PC-3 (cell line): ENCODE results near the gene CAMK2B. TPM values are rescaled to one million over a fixed set of nuclear protein-coding genes. Genes with fewer than 3 reads are reported as not detected.

Experiments used
- ATAC-seq: fragments of 200-7000 bp; cut with Tn5 transposase; 2 replicates; pipeline ENCODE4 v1.9.1; 2020; ENCODE audit warnings: mild to moderate bottlenecking, moderate library complexity
- BruUV-seq: library from RNA; stranded (reverse); fragments of 400-500 nt; replicated peaks from 2 replicates; lab custom pipeline; 2021; lab: Mats Ljungman, UMichigan
- CTCF ChIA-PET: fragments of 300-600 bp; sonication (Branson Sonifier 250); formaldehyde crosslinking; loops from one replicate; lab custom pipeline; 2022; ENCODE audit warnings: antibody characterized with exemption; lab: Charles Lee
- POLR2A ChIA-PET: fragments of 300-600 bp; sonication (Branson Sonifier 250); formaldehyde crosslinking; loops from one replicate; lab custom pipeline; 2022; ENCODE audit warnings: antibody characterized with exemption; ENCODE audit not compliant: unreplicated experiment; lab: Charles Lee
- DNase-seq: peaks from one replicate; pipeline ENCODE4 v3.0.0-alpha.2; 2015
- H2AFZ ChIP-seq: fragments of 300-600 bp; sonication (generic); 2 replicates; pipeline ENCODE4 v1.6.0; 2016; ENCODE audit warnings: antibody characterized with exemption, low read length
- H3F3A ChIP-seq: fragments of 300-600 bp; sonication (generic); one replicate; pipeline ENCODE4 v1.6.0; 2017; ENCODE audit warnings: antibody characterized with exemption, low read length, control low read depth, mild to moderate bottlenecking; ENCODE audit not compliant: unreplicated experiment
- H3K27ac ChIP-seq: fragments of 300-600 bp; sonication (generic); 2 replicates; pipeline ENCODE4 v1.5.1; 2016; ENCODE audit warnings: mild to moderate bottlenecking, low read length
- H3K27me3 ChIP-seq: fragments of 300-600 bp; sonication (generic); 2 replicates; pipeline ENCODE4 v1.6.1; 2016; ENCODE audit warnings: low read length, mixed read lengths
- H3K36me3 ChIP-seq: fragments of 300-600 bp; sonication (generic); 2 replicates; pipeline ENCODE4 v1.6.1; 2016; ENCODE audit warnings: low read depth, mixed run types, low read length, mixed read lengths
- H3K4me1 ChIP-seq: fragments of 300-600 bp; sonication (generic); 2 replicates; pipeline ENCODE4 v1.5.1; 2016; ENCODE audit warnings: low read length; ENCODE audit not compliant: insufficient read depth
- H3K4me2 ChIP-seq: fragments of 300-600 bp; sonication (generic); 2 replicates; pipeline ENCODE4 v1.6.0; 2016; ENCODE audit warnings: low read length
- H3K4me3 ChIP-seq: fragments of 300-600 bp; sonication (generic); 2 replicates; pipeline ENCODE4 v1.5.1; 2016; ENCODE audit warnings: mild to moderate bottlenecking, low read length, mixed read lengths
- H3K79me2 ChIP-seq: fragments of 300-600 bp; sonication (generic); 2 replicates; pipeline ENCODE4 v1.6.1; 2017; ENCODE audit warnings: low read length, mixed read lengths
- H3K9ac ChIP-seq: fragments of 300-600 bp; sonication (generic); 2 replicates; pipeline ENCODE4 v1.6.0; 2016; ENCODE audit warnings: mild to moderate bottlenecking, low read length
- H3K9me2 ChIP-seq: fragments of 300-600 bp; sonication (generic); replicated peaks from 2 replicates; pipeline ENCODE4 v1.6.1; 2016; ENCODE audit warnings: mixed run types, low read length, mixed read lengths
- H3K9me3 ChIP-seq: fragments of 300-600 bp; sonication (generic); 2 replicates; pipeline ENCODE4 v1.6.1; 2016; ENCODE audit warnings: low read length, mixed read lengths
- H4K20me1 ChIP-seq: fragments of 300-600 bp; sonication (generic); 2 replicates; pipeline ENCODE4 v1.6.1; 2016; ENCODE audit warnings: low read length, mixed read lengths
- EZH2 ChIP-seq: fragments of 300-600 bp; sonication (generic); IDR thresholded peaks from one replicate; pipeline ENCODE4 v1.6.1; 2017; ENCODE audit warnings: antibody characterized with exemption, mild to moderate bottlenecking, low read length; ENCODE audit not compliant: unreplicated experiment
- EZH2phosphoT487 ChIP-seq: fragments of 300-600 bp; sonication (generic); IDR thresholded peaks from 2 replicates; pipeline ENCODE4 v1.6.1; 2018; ENCODE audit warnings: mild to moderate bottlenecking, antibody characterized with exemption, low read length, borderline replicate concordance
- intact Hi-C: fragments of 100-400 bp; cut with micrococcal nuclease; formaldehyde crosslinking; loops from 2 replicates; pipeline ENCODE4 v1.9.0; 2023
- total RNA-seq: library from RNA; depleted of rRNA; stranded (reverse); fragments of >200 nt; gene quantifications from 2 replicates; pipeline ENCODE4 v1.2.3, GENCODE V29; 2014
- TF ChIP-seq, protein P1 (sequence below): fragments of 300-600 bp; sonication (generic); conservative IDR thresholded peaks from 2 replicates; pipeline ENCODE4 v1.5.1; 2017; ENCODE audit warnings: antibody characterized with exemption, low read depth, mild to moderate bottlenecking, low read length

Gene CAMK2B
- total RNA-seq, 1 experiment from 2014 or later = 1.2 TPM

DNA sequence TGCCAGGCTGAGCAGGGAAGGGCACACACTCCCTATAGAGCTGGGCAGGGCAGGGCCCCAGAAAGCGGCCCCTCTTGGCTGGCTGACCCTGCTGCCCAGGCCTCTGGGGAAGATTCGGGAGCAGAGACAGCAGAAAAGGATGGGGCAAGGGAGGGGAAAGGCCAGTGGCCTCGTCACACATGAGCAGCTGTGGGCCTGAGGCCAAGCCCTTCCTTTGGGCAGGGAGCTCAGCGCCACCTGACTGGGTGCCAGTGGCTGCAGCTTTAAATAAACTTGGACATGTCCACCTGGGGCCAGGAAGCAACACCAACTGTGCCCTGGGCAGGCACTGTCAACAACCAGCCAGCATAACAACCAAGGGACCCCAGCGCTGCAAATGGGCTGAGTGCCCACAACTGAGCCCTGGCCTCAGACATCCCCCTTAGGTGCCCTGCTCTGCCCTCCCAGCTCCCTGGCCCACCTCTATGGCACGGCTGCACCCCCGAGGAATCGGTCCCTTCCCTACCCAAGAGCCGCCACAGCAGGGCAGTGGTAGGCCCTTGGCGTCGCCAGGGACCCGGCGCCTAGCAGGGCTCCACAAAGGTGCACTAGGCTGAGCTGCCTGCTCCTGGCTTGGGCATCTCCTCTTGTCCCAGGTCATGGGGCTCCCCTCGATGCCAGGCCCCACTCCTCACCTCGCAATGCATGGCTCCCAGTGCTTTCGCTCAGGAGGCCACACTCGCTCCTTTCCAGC is 2.6 kb downstream of the CAMK2B start:
- Histone ChIP-seq H3F3A (no peaks in the 10 kb centered on the region), H3K27ac (no peak overlapping the region), H3K36me3 (no peaks in the 10 kb centered on the region), H3K4me3 (no peak overlapping the region), H3K9me3 (no peaks in the 10 kb centered on the region), H3K9ac (no peak overlapping the region), H2AFZ (no peak overlapping the region), H4K20me1 (no peaks in the 10 kb centered on the region), H3K4me2 (no peak overlapping the region), H3K27me3 (peaks cover 20% of the 10 kb centered on the region), H3K4me1 (no peaks in the 10 kb centered on the region), H3K9me2 (no peaks in the 10 kb centered on the region), H3K79me2 (no peaks in the 10 kb centered on the region)
- TF ChIP-seq EZH2 = no peak
- no peak for TF ChIP-seq EZH2phosphoT487
- TF ChIP-seq, protein P1, sequence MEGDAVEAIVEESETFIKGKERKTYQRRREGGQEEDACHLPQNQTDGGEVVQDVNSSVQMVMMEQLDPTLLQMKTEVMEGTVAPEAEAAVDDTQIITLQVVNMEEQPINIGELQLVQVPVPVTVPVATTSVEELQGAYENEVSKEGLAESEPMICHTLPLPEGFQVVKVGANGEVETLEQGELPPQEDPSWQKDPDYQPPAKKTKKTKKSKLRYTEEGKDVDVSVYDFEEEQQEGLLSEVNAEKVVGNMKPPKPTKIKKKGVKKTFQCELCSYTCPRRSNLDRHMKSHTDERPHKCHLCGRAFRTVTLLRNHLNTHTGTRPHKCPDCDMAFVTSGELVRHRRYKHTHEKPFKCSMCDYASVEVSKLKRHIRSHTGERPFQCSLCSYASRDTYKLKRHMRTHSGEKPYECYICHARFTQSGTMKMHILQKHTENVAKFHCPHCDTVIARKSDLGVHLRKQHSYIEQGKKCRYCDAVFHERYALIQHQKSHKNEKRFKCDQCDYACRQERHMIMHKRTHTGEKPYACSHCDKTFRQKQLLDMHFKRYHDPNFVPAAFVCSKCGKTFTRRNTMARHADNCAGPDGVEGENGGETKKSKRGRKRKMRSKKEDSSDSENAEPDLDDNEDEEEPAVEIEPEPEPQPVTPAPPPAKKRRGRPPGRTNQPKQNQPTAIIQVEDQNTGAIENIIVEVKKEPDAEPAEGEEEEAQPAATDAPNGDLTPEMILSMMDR = no peak
- DNase-seq (no peak), ATAC-seq (peak; percentile 4; the same call in 1 of the 2 replicates)
- intact Hi-C loops = no loop called here
- CTCF ChIA-PET = no interaction called here
- no TSS peak for BruUV-seq
- POLR2A ChIA-PET = no interaction called here

DNA sequence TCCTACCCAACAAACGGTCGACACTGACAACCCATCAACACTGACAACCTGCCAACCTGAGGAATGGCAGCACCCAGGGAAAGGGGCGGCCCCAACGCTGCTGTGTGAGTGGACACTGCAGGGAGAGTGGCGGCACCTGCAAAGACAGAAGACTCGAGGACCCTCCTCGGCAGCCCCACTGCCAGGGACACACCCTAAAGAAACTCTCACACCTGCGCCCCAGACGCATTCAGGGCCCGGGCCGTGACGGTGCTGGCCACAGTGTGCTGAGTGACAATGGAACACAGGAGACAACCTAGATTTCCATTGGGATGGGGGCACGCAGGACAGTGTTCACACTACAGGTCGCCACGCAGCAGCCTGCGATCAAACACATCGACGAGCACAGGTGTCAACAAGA is 3.6 kb downstream of the CAMK2B start:
- DNase-seq = no peak
- CTCF ChIA-PET = no interaction called here
- no peaks in the 10 kb centered on the region for H3K4me1 ChIP-seq
- intact Hi-C loops = no loop called here
- peaks cover 20% of the 10 kb centered on the region for H3K27me3 ChIP-seq
- H3K9me3 ChIP-seq = no peaks in the 10 kb centered on the region
- H2AFZ ChIP-seq = no peak overlapping the region
- H4K20me1 ChIP-seq = no peaks in the 10 kb centered on the region
- no peaks in the 10 kb centered on the region for H3K9me2 ChIP-seq
- no TSS peak for BruUV-seq
- no peaks in the 10 kb centered on the region for H3K79me2 ChIP-seq
- TF ChIP-seq, protein P1 = no peak
- TF ChIP-seq EZH2phosphoT487 = no peak
- no peak for TF ChIP-seq EZH2
- H3F3A ChIP-seq = no peaks in the 10 kb centered on the region
- no peaks in the 10 kb centered on the region for H3K36me3 ChIP-seq
- no peak overlapping the region for H3K9ac ChIP-seq
- H3K27ac ChIP-seq = no peak overlapping the region
- POLR2A ChIA-PET = no interaction called here
- no peak overlapping the region for H3K4me2 ChIP-seq
- ATAC-seq = no peak
- no peak overlapping the region for H3K4me3 ChIP-seq

DNA sequence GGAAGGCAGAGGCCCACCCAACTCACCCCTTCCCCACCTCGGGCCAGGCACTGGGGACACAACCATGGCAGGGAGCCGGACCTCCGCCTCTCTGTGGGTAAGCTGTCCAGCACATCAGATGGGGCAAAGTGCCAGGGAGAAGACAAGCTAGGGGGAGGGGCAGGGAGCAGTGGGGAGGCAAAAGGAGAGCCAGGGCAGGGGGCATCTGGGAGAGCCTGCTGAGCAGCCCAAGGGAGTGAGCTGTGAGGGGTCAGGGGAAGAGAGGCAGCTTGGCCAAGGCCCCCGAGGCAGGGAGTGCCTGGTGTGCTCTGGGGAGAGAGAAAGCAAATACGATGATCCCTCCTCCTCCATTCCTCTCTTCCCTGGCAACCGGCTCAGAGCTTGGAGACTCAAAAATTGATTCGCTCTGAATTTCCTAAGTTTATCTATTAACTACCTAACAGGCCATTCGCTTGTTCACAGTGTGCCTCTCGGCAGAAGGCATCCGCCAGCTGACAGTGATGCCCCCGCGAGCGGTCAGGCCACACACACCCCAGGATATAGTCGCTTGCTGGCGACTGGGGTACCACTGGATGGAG is 4.5 kb downstream of the CAMK2B start:
- no peaks in the 10 kb centered on the region for H4K20me1 ChIP-seq
- POLR2A ChIA-PET = interaction anchor here (0.5 to 0.6 kb wide), 2 partner anchors 58 to 678 kb away, joined by 7 read pairs; no protein-coding TSS in a partner anchor
- H3K9me2 ChIP-seq = no peaks in the 10 kb centered on the region
- ATAC-seq (no peak), DNase-seq (no peak)
- H3K79me2 ChIP-seq = no peaks in the 10 kb centered on the region
- no peaks in the 10 kb centered on the region for H3K36me3 ChIP-seq
- H3F3A ChIP-seq = no peaks in the 10 kb centered on the region
- H2AFZ ChIP-seq = no peak overlapping the region
- TF ChIP-seq EZH2 (no peak), EZH2phosphoT487 (no peak)
- TF ChIP-seq, protein P1 = no peak
- H3K9ac ChIP-seq = no peak overlapping the region
- 0 out of 2 replicates have a peak, but pooled peaks cover 4% of the 10 kb centered on the region for H3K9me3 ChIP-seq
- BruUV-seq = no TSS peak
- H3K4me2 ChIP-seq = no peak overlapping the region
- intact Hi-C loops = no loop called here
- H3K4me3 ChIP-seq = no peak overlapping the region
- H3K4me1 ChIP-seq = no peaks in the 10 kb centered on the region
- no peak overlapping the region for H3K27ac ChIP-seq
- CTCF ChIA-PET = no interaction called here
- peaks cover 11% of the 10 kb centered on the region for H3K27me3 ChIP-seq
